Gastrocnemius medialis (tissue), 4 donors: ENCODE results near the gene DDX4. TPM values are rescaled to one million over a fixed set of nuclear protein-coding genes. Genes with fewer than 3 reads are reported as not detected.

Experiments
- ATAC-seq, 2 donors: fragments of 150-250 bp; one replicate each; pipeline ENCODE4 v1.9.1; 2016
- DNase-seq, 2 donors: peaks; one replicate each; pipeline ENCODE4 v3.0.0-alpha.2; 2019
- H3K27ac ChIP-seq, 4 donors: fragments of 200-600 bp; sonication (generic); 1 replicate in 1 of 4; 2 replicates in 3 of 4; pipeline ENCODE4 v1.5.1; 2016 to 2018; ENCODE audit warnings: mild to moderate bottlenecking in 2 of 4, moderate library complexity in 1 of 4
- H3K27me3 ChIP-seq, 3 donors: fragments of 200-600 bp; sonication (generic) in 2 of 3; 1 replicate in 1 of 3; 2 replicates in 2 of 3; pipeline versions ENCODE4 v1.5.1 to v1.6.0; 2016 to 2019; ENCODE audit warnings: mild to moderate bottlenecking in 1 of 3, moderate library complexity in 1 of 3
- H3K36me3 ChIP-seq, 2 donors: fragments of 200-600 bp; sonication (generic) in 1 of 2; one replicate each; pipeline ENCODE4 v1.5.1; 2017 to 2018
- H3K4me1 ChIP-seq, 2 donors: fragments of 200-600 bp; sonication (generic) in 1 of 2; one replicate each; pipeline ENCODE4 v1.5.1; 2016 to 2017; ENCODE audit warnings: mild to moderate bottlenecking in 2 of 2
- H3K4me3 ChIP-seq, 4 donors: fragments of 200-600 bp; sonication (generic) in 3 of 4; 1 replicate in 1 of 4; 2 replicates in 3 of 4; pipeline ENCODE4 v1.5.1; 2016 to 2019; ENCODE audit warnings: mild to moderate bottlenecking in 2 of 4
- H3K9me3 ChIP-seq, 3 donors: fragments of 200-600 bp; sonication (generic) in 2 of 3; 1 replicate in 1 of 3; 2 replicates in 2 of 3; pipeline ENCODE4 v1.5.1; 2016 to 2019
- CTCF ChIP-seq, 5 experiments: fragments of 450-650 bp in 3 of 5; fragments of 200-600 bp in 2 of 5; sonication (generic) in 2 of 5; IDR thresholded peaks in 4 of 5; conservative IDR thresholded peaks in 1 of 5; 1 replicate in 4 of 5; 2 replicates in 1 of 5; pipeline ENCODE4 v1.5.1; 2016 to 2019; ENCODE audit warnings: antibody characterized with exemption in 5 of 5, mild to moderate bottlenecking in 3 of 5, moderate library complexity in 3 of 5
- POLR2A ChIP-seq, 2 donors: fragments of 450-650 bp; IDR thresholded peaks; one replicate each; pipeline ENCODE4 v1.6.1; 2017; ENCODE audit warnings: antibody characterized with exemption in 2 of 2, mild to moderate bottlenecking in 2 of 2, moderate library complexity in 2 of 2
- in situ Hi-C, 4 donors: fragments of 200-750 bp; cut with MboI; loops; one replicate each; pipeline versions ENCODE4 v1.15.0 to v1.8.0; 2017; ENCODE audit warnings: low sequenced_read_pairs in 4 of 4
- intact Hi-C: fragments of 100-400 bp; cut with DNase I; formaldehyde crosslinking; loops from one replicate; pipeline ENCODE4 v1.15.1; 2023; ENCODE audit warnings: low total_unique reads
- total RNA-seq, 4 donors: library from RNA; depleted of rRNA; stranded (reverse); fragments of >200 nt; gene quantifications; one replicate each; pipeline versions ENCODE4 v1.1.0 to v1.2.3, GENCODE V29; 2016

Gene DDX4
- total RNA-seq, 4 donors from 2014 or later, result not detected

GRCh38 chr5:55860288-55860687, 122.4 kb downstream of the DDX4 start:
- no peaks in the 10 kb centered on the region for H3K36me3 ChIP-seq
- no peaks in the 10 kb centered on the region for H3K9me3 ChIP-seq
- ATAC-seq (no peak), DNase-seq (no peak)
- intact Hi-C loops (no loop called here), in situ Hi-C loops (no loop called here)
- H3K4me1 ChIP-seq, result no peaks in the 10 kb centered on the region
- no peak for TF ChIP-seq POLR2A (IDR thresholded peaks at IDR 0.05)
- TF ChIP-seq CTCF (IDR thresholded peaks at IDR 0.05 in 4 of 5, conservative IDR thresholded peaks at IDR 0.05 in 1 of 5), result no peak
- no peaks in the 10 kb centered on the region for H3K27me3 ChIP-seq
- H3K4me3 ChIP-seq, result no peak overlapping the region
- H3K27ac ChIP-seq, result no peak overlapping the region

- no peak for DNase-seq
- Histone ChIP-seq H3K27me3 (no peaks in the 10 kb centered on the region), H3K4me1 (no peaks in the 10 kb centered on the region), H3K9me3 (no peaks in the 10 kb centered on the region), H3K36me3 (no peaks in the 10 kb centered on the region), H3K27ac (no peak overlapping the region), H3K4me3 (no peak overlapping the region)
- intact Hi-C loops (no loop called here), in situ Hi-C loops (no loop called here)
- no peak for TF ChIP-seq POLR2A (IDR thresholded peaks at IDR 0.05)
- no peak for TF ChIP-seq CTCF (IDR thresholded peaks at IDR 0.05 in 4 of 5, conservative IDR thresholded peaks at IDR 0.05 in 1 of 5)
- ATAC-seq, result no peak
Observed at GRCh38 chr5:55860709-55861108, 122.8 kb downstream of the DDX4 start.

GRCh38 chr5:55864606-55865541, 127.0 kb downstream of the DDX4 start:
- no peak for TF ChIP-seq POLR2A (IDR thresholded peaks at IDR 0.05)
- TF ChIP-seq CTCF (IDR thresholded peaks at IDR 0.05 in 4 of 5, conservative IDR thresholded peaks at IDR 0.05 in 1 of 5), result no peak

GRCh38 chr5:55865831-55866230, 128.0 kb downstream of the DDX4 start:
- Histone ChIP-seq H3K9me3 (no peaks in the 10 kb centered on the region), H3K36me3 (no peaks in the 10 kb centered on the region), H3K4me3 (no peak overlapping the region), H3K4me1 (no peaks in the 10 kb centered on the region), H3K27ac (no peak overlapping the region), H3K27me3 (no peaks in the 10 kb centered on the region)
- intact Hi-C loops, result no loop called here
- no peak for DNase-seq
- no peak for ATAC-seq
- in situ Hi-C loops, result no loop called here
- TF ChIP-seq POLR2A (IDR thresholded peaks at IDR 0.05) (no peak), CTCF (IDR thresholded peaks at IDR 0.05 in 4 of 5, conservative IDR thresholded peaks at IDR 0.05 in 1 of 5) (no peak)

More at GRCh38 chr5:55864606-55865541, 127.0 kb downstream of the DDX4 start:
- Histone ChIP-seq H3K9me3 (no peaks in the 10 kb centered on the region), H3K27ac (no peak overlapping the region), H3K4me3 (no peak overlapping the region), H3K4me1 (no peaks in the 10 kb centered on the region), H3K27me3 (no peaks in the 10 kb centered on the region), H3K36me3 (no peaks in the 10 kb centered on the region)
- DNase-seq (no peak), ATAC-seq (no peak)
- in situ Hi-C loops (no loop called here), intact Hi-C loops (no loop called here)
